Activated CD4-positive, alpha-beta T cell treated with anti-CD3 and anti-CD28 coated beads, Interleukin-2, amount 50 U/mL, for 4 hours (primary cell): ENCODE data around the gene PDE7B.

Experiments
- DNase-seq, 2 experiments: peaks; one replicate each; pipeline ENCODE4 v3.0.0-alpha.2; 2020

Gene PDE7B

GRCh38 chr6:135851442-135852271 is at the start of gene PDE7B:
TSS of gene PDE7B (plus strand) at chr6:135851701.
- DNase-seq: peak in 1 of 2 experiments; percentile 3

- no peak for DNase-seq
These were observed 49.6 kb upstream of the PDE7B start for GRCh38 chr6:135801755-135802465.

- DNase-seq: no peak
These were observed 41.0 kb upstream of the PDE7B start for GRCh38 chr6:135810486-135810885.

- DNase-seq: no peak
These were observed 40.3 kb upstream of the PDE7B start for GRCh38 chr6:135811170-135811569.

GRCh38 chr6:135811644-135812526 is 39.6 kb upstream of the PDE7B start:
- DNase-seq: no peak

GRCh38 chr6:135813401-135813800 is 38.1 kb upstream of the PDE7B start:
- no peak for DNase-seq

GRCh38 chr6:135814043-135814442 is 37.5 kb upstream of the PDE7B start:
- no peak for DNase-seq

- no peak for DNase-seq
These were observed 36.3 kb upstream of the PDE7B start for GRCh38 chr6:135815216-135815615.

GRCh38 chr6:135817035-135817434 is 34.5 kb upstream of the PDE7B start:
- DNase-seq: no peak

- DNase-seq: no peak
These were observed 31.8 kb upstream of the PDE7B start for GRCh38 chr6:135819665-135820064.

- no peak for DNase-seq
These were observed 31.2 kb upstream of the PDE7B start for GRCh38 chr6:135820340-135820739.

- no peak for DNase-seq
These were observed 27.6 kb upstream of the PDE7B start for GRCh38 chr6:135823851-135824250.

GRCh38 chr6:135826236-135826804 is 25.2 kb upstream of the PDE7B start:
- no peak for DNase-seq

- DNase-seq: no peak
These were observed 23.5 kb upstream of the PDE7B start for GRCh38 chr6:135828021-135828420.

- no peak for DNase-seq
These were observed 21.0 kb upstream of the PDE7B start for GRCh38 chr6:135830452-135830881.

GRCh38 chr6:135831016-135831415 is 20.5 kb upstream of the PDE7B start:
- no peak for DNase-seq

GRCh38 chr6:135832166-135832565 is 19.3 kb upstream of the PDE7B start:
- DNase-seq: no peak

GRCh38 chr6:135833771-135834170 is 17.7 kb upstream of the PDE7B start:
- no peak for DNase-seq

GRCh38 chr6:135837735-135838449 is 13.6 kb upstream of the PDE7B start:
- DNase-seq: no peak

- DNase-seq: no peak
These were observed 12.4 kb upstream of the PDE7B start for GRCh38 chr6:135839121-135839520.

GRCh38 chr6:135842618-135843392 is 8.7 kb upstream of the PDE7B start:
- DNase-seq: no peak
